CD4-positive, alpha-beta T cell (primary cell): ENCODE measurements around the gene GADL1. TPM values are rescaled to one million over a fixed set of nuclear protein-coding genes. Genes with fewer than 3 reads are reported as not detected.

Experiments
- ATAC-seq: fragments of 200-7000 bp; cut with Tn5 transposase; one replicate; pipeline ENCODE4 v1.10.0; 2022; ENCODE audit warnings: mild to moderate bottlenecking; ENCODE audit not compliant: poor library complexity
- CTCF ChIA-PET: fragments of 350-600 bp; sonication (Branson Sonifier 250); formaldehyde crosslinking; loops from one replicate; lab custom pipeline; 2021; ENCODE audit warnings: antibody characterized with exemption, inconsistent platforms; lab: Charles Lee
- POLR2A ChIA-PET: fragments of 350-600 bp; sonication (Branson Sonifier 250); formaldehyde crosslinking; loops from one replicate; lab custom pipeline; 2021; ENCODE audit warnings: antibody characterized with exemption, inconsistent platforms; lab: Charles Lee
- DNase-seq, 14 experiments: peaks; one replicate each; pipeline ENCODE4 v3.0.0-alpha.2; 2013 to 2020; ENCODE audit warnings: mixed read lengths in 2 of 14
- H3K27ac ChIP-seq, 2 donors: one replicate each; pipeline versions ENCODE4 v1.5.1 to v1.7.0; 2013; ENCODE audit warnings: low read length in 2 of 2, low read depth in 1 of 2, mild to moderate bottlenecking in 1 of 2
- H3K27me3 ChIP-seq, 2 experiments: 1 replicate in 1 of 2; 2 replicates in 1 of 2; pipeline versions ENCODE4 v1.6.1 to v1.7.0; 2013; ENCODE audit warnings: low read length in 2 of 2, control low read depth in 1 of 2, mild to moderate bottlenecking in 1 of 2, moderate library complexity in 1 of 2; ENCODE audit not compliant: insufficient read depth in 2 of 2, control insufficient read depth in 1 of 2
- H3K36me3 ChIP-seq: one replicate; pipeline ENCODE4 v1.6.1; 2013; ENCODE audit warnings: low read length, control low read depth; ENCODE audit not compliant: insufficient read depth
- H3K4me1 ChIP-seq: one replicate; pipeline ENCODE4 v1.6.1; 2013; ENCODE audit warnings: low read length, control low read depth; ENCODE audit not compliant: insufficient read depth
- H3K4me3 ChIP-seq: one replicate; pipeline ENCODE4 v1.5.1; 2013; ENCODE audit warnings: mild to moderate bottlenecking, low read length, moderate library complexity
- H3K9me3 ChIP-seq, 2 experiments: 1 replicate in 1 of 2; 2 replicates in 1 of 2; pipeline versions ENCODE4 v1.6.1 to v1.7.0; 2013; ENCODE audit warnings: low read length in 2 of 2, mild to moderate bottlenecking in 2 of 2, control low read depth in 1 of 2, moderate library complexity in 1 of 2; ENCODE audit not compliant: control insufficient read depth in 1 of 2, insufficient read depth in 1 of 2
- H3K27ac Mint-ChIP-seq: one replicate; pipeline ENCODE4 v1.8.0; 2020; ENCODE audit warnings: mixed read lengths
- H3K27me3 Mint-ChIP-seq: one replicate; pipeline ENCODE4 v1.8.0; 2021; ENCODE audit warnings: mixed read lengths
- H3K36me3 Mint-ChIP-seq: one replicate; pipeline ENCODE4 v1.8.0; 2021; ENCODE audit warnings: low read depth, mixed read lengths
- H3K4me1 Mint-ChIP-seq: one replicate; pipeline ENCODE4 v1.8.0; 2021; ENCODE audit warnings: low read depth, mixed read lengths
- H3K4me3 Mint-ChIP-seq: one replicate; pipeline ENCODE4 v1.8.0; 2020; ENCODE audit warnings: mild to moderate bottlenecking, mixed read lengths
- H3K9me3 Mint-ChIP-seq: one replicate; pipeline ENCODE4 v1.8.0; 2020; ENCODE audit warnings: mixed read lengths
- CTCF ChIP-seq: fragments of 200-600 bp; IDR thresholded peaks from one replicate; pipeline ENCODE4 v1.8.0; 2022; ENCODE audit warnings: antibody characterized with exemption, mild to moderate bottlenecking
- intact Hi-C, 2 experiments: fragments of 100-400 bp; cut with DNase I in 1 of 2; cut with micrococcal nuclease in 1 of 2; formaldehyde crosslinking; loops; one replicate each; pipeline versions ENCODE4 v1.15.1 to v1.9.0; 2023 to 2025; cut with DNase I, micrococcal nuclease
- total RNA-seq, 174 experiments: library from RNA in 2 of 174; stranded (reverse) in 2 of 174; gene quantifications; one replicate each; pipeline ENCODE4 v1.2.3 and lab custom pipeline; 2021 to 2026

GADL1 gene
- total RNA-seq, 2 experiments from 2014 or later = not detected

- ChIA-PET CTCF (interaction anchor here (0.5 to 3.2 kb wide), 20 partner anchors 22 to 1644 kb away, joined by 3 to 14 read pairs (median 4); partner anchors contain the start of gene TGFBR2), POLR2A (interaction anchor here (0.5 to 2.3 kb wide), 11 partner anchors 12 to 465 kb away, joined by 3 to 17 read pairs (median 4); partner anchors contain the start of gene TGFBR2)
- peak overlapping the region; percentile 16 for H3K4me3 Mint-ChIP-seq
- Histone ChIP-seq H3K9me3 (no peaks in the 10 kb centered on the region), H3K27ac (no peak overlapping the region), H3K27me3 (no peaks in the 10 kb centered on the region), H3K36me3 (peaks cover 74% of the 10 kb centered on the region), H3K4me1 (peaks cover 13% of the 10 kb centered on the region), H3K4me3 (no peak overlapping the region)
- no peak for TF ChIP-seq CTCF
- H3K9me3 Mint-ChIP-seq = no peaks in the 10 kb centered on the region
- H3K36me3 Mint-ChIP-seq = peaks cover 98% of the 10 kb centered on the region
- intact Hi-C loops = loop anchor here (2.0 to 10.0 kb wide), 4 partner anchors 179 to 581 kb away; no protein-coding TSS in a partner anchor
- H3K27ac Mint-ChIP-seq = peak overlapping the region; percentile 50
- no peak for DNase-seq
- ATAC-seq = no peak
- H3K27me3 Mint-ChIP-seq = no peaks in the 10 kb centered on the region
- peaks cover 81% of the 10 kb centered on the region for H3K4me1 Mint-ChIP-seq
Observed at GRCh38 chr3:30694148-30694547, 200.3 kb downstream of the GADL1 start.

GRCh38 chr3:30693470-30694120, 200.9 kb downstream of the GADL1 start:
- Histone ChIP-seq H3K36me3 (peaks cover 79% of the 10 kb centered on the region), H3K27me3 (no peaks in the 10 kb centered on the region), H3K4me3 (no peak overlapping the region), H3K4me1 (peaks cover 19% of the 10 kb centered on the region), H3K27ac (no peak overlapping the region), H3K9me3 (no peaks in the 10 kb centered on the region)
- Mint-ChIP-seq H3K36me3 (peaks cover 98% of the 10 kb centered on the region), H3K27me3 (no peaks in the 10 kb centered on the region), H3K4me1 (peaks cover 86% of the 10 kb centered on the region), H3K9me3 (no peaks in the 10 kb centered on the region), H3K27ac (peak overlapping the region; percentile 79), H3K4me3 (no peak overlapping the region)
- ChIA-PET POLR2A (interaction anchor here (0.5 to 2.3 kb wide), 19 partner anchors 11 to 651 kb away, joined by 3 to 17 read pairs (median 4); partner anchors contain the start of gene TGFBR2), CTCF (interaction anchor here (0.5 to 3.2 kb wide), 25 partner anchors 9 to 1644 kb away, joined by 3 to 14 read pairs (median 4); partner anchors contain the start of gene TGFBR2)
- DNase-seq = peak in 10 of 14 experiments; percentile 12 to 83 (median 37)
- ATAC-seq = peak; percentile 94
- intact Hi-C loops = loop anchor here (1.0 to 10.0 kb wide), 11 partner anchors 35 to 651 kb away; no protein-coding TSS in a partner anchor
- TF ChIP-seq CTCF = peak; percentile 90

- Mint-ChIP-seq H3K27ac (peak overlapping the region; percentile 79), H3K27me3 (no peaks in the 10 kb centered on the region), H3K4me1 (peaks cover 86% of the 10 kb centered on the region), H3K9me3 (no peaks in the 10 kb centered on the region), H3K36me3 (peaks cover 99% of the 10 kb centered on the region), H3K4me3 (no peak overlapping the region)
- Histone ChIP-seq H3K4me3 (no peak overlapping the region), H3K4me1 (peaks cover 28% of the 10 kb centered on the region), H3K27me3 (no peaks in the 10 kb centered on the region), H3K36me3 (peaks cover 89% of the 10 kb centered on the region), H3K9me3 (no peaks in the 10 kb centered on the region), H3K27ac (no peak overlapping the region)
- POLR2A ChIA-PET = interaction anchor here (0.6 to 2.3 kb wide), 12 partner anchors 10 to 1225 kb away, joined by 3 to 17 read pairs (median 4); partner anchors contain the start of gene TGFBR2
- ATAC-seq (no peak), DNase-seq (no peak)
- CTCF ChIA-PET = interaction anchor here (0.8 to 3.2 kb wide), 15 partner anchors 8 to 650 kb away, joined by 3 to 14 read pairs (median 5); partner anchors contain the start of gene TGFBR2
- TF ChIP-seq CTCF = no peak
- intact Hi-C loops = loop anchor here (1.0 to 10.0 kb wide), 10 partner anchors 34 to 650 kb away; no protein-coding TSS in a partner anchor
Observed at GRCh38 chr3:30692498-30693130, 201.8 kb downstream of the GADL1 start.
